ENCODE data around the gene LRRFIP1.

Gene LRRFIP1

DNA sequence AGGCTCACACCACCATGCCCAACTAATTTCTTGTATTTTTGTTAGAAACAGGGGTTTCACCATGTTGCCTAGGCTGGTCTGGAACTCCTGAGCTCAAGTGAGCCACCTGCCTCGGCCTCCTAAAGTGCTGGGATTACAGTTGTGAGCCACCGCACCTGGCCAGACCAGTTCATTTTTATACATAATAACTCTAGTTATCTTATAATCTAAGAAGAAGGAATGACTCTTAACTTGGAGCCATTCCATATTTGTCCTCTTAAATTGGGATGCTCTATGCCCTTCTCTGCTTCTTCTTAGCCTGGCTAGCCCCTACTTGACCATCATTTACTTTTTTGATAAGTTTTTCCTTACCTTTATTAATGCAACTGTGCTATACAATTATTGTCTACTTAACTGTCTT, 174.1 kb downstream of the LRRFIP1 start:
- H3K9ac ChIP-seq (ENCODE audit: low read length): no peak overlapping the region
- H3K27me3 ChIP-seq (ENCODE audit: control insufficient read depth, insufficient read depth, low read length): no peaks in the 10 kb centered on the region
- no peaks in the 10 kb centered on the region for H3K36me3 ChIP-seq (ENCODE audit: control insufficient read depth, low read depth, low read length)
- no peak overlapping the region for H3K27ac ChIP-seq (ENCODE audit: low read length)
- H3K4me3 ChIP-seq (ENCODE audit: low read length): no peak overlapping the region
- H3K9me3 ChIP-seq (ENCODE audit: control insufficient read depth, low read depth, low read length): no peaks in the 10 kb centered on the region
- H3K4me1 ChIP-seq (ENCODE audit: control insufficient read depth, low read depth, low read length): no peaks in the 10 kb centered on the region

DNA sequence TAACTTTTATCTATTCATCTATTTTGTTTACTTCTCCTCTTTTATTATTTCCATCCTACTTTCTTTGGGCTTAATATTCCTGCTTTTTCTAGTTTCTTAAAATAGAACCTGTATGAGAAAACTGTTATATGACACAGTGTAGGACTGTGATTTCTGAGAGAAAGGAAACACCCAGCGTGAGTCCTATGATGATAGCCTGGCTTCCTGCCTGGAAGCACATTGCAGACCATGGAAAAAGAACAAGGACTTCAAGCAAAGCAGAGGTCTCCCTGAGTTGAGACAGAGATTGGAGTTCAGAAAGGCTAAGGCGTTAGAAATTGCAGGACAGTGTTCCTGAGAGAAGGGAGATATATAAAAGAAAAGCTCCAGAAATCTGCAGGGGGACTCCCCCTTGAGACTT, 178.9 kb downstream of the LRRFIP1 start:
- no peak overlapping the region for H3K27ac ChIP-seq (ENCODE audit: low read length)
- H3K9me3 ChIP-seq (ENCODE audit: control insufficient read depth, low read depth, low read length): no peaks in the 10 kb centered on the region
- no peak overlapping the region for H3K4me3 ChIP-seq (ENCODE audit: low read length)
- H3K36me3 ChIP-seq (ENCODE audit: control insufficient read depth, low read depth, low read length): no peaks in the 10 kb centered on the region
- H3K9ac ChIP-seq (ENCODE audit: low read length): no peak overlapping the region
- no peaks in the 10 kb centered on the region for H3K27me3 ChIP-seq (ENCODE audit: control insufficient read depth, insufficient read depth, low read length)
- H3K4me1 ChIP-seq (ENCODE audit: control insufficient read depth, low read depth, low read length): no peaks in the 10 kb centered on the region

DNA sequence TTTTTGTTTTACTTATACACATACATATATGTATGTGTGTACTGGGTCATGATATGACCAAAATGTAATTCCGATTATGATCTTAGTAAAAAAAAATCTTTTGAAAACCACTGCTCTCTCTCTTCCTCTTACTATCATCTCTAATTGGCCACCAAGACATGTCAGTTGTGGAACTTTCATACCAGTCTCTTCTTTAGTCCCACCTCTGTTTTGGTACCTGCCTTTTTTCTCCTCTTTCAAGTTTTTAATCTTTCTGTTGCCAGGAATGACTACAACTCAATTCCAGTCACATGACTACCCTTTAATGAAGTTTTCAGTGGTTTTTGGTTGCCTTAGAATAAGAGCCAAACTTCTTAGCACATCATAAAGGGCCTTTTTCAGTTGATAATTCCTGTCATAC, 188.2 kb downstream of the LRRFIP1 start:
- Histone ChIP-seq H3K9me3 (ENCODE audit: control insufficient read depth, low read depth, low read length) (no peaks in the 10 kb centered on the region), H3K27me3 (ENCODE audit: control insufficient read depth, insufficient read depth, low read length) (no peaks in the 10 kb centered on the region), H3K9ac (ENCODE audit: low read length) (no peak overlapping the region), H3K36me3 (ENCODE audit: control insufficient read depth, low read depth, low read length) (no peaks in the 10 kb centered on the region), H3K4me3 (ENCODE audit: low read length) (no peak overlapping the region), H3K4me1 (ENCODE audit: control insufficient read depth, low read depth, low read length) (no peaks in the 10 kb centered on the region), H3K27ac (ENCODE audit: low read length) (no peak overlapping the region)

DNA sequence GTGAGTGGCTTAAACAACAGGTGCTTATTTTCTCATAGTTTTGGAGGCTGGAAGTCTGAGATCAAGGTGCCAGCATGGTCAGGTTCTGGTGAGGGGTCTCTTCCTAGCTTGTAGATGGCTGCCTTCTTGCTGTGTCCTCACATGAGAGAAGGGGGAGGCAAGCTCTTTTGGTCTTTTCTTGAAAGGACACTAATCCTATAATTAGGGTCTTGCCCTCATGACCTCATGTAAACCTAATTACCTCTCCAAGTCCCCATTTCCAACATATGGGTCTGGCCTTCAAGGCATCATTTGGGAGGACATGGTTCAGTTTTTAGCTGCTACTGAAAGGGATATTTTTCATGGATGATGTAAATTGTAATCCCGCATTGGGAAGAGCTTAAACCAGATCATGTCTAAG, 189.1 kb downstream of the LRRFIP1 start:
- no peak overlapping the region for H3K27ac ChIP-seq (ENCODE audit: low read length)
- no peak overlapping the region for H3K9ac ChIP-seq (ENCODE audit: low read length)
- no peaks in the 10 kb centered on the region for H3K4me1 ChIP-seq (ENCODE audit: control insufficient read depth, low read depth, low read length)
- H3K36me3 ChIP-seq (ENCODE audit: control insufficient read depth, low read depth, low read length): no peaks in the 10 kb centered on the region
- no peak overlapping the region for H3K4me3 ChIP-seq (ENCODE audit: low read length)
- H3K27me3 ChIP-seq (ENCODE audit: control insufficient read depth, insufficient read depth, low read length): no peaks in the 10 kb centered on the region
- no peaks in the 10 kb centered on the region for H3K9me3 ChIP-seq (ENCODE audit: control insufficient read depth, low read depth, low read length)

DNA sequence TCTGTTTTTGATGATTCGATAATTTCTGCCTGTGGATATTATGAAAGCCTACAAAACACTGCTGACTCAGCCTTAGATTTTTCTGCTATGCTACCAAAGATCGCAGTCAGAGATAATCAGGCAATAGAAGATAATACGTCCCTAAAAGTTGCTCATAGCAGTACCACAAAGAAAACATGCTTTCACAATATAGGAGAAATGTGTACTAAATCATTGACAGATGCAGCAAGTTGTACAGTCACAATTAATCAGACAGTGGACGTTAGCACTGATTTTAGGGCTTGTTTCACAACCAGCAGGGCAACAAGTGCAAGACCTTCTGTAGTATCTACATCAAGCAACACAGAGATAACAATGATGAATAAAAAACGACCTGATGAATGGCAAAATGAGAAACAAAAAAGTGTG, 190.7 kb downstream of the LRRFIP1 start:
- Histone ChIP-seq H3K9me3 (ENCODE audit: control insufficient read depth, low read depth, low read length) (no peaks in the 10 kb centered on the region), H3K4me1 (ENCODE audit: control insufficient read depth, low read depth, low read length) (no peaks in the 10 kb centered on the region), H3K27me3 (ENCODE audit: control insufficient read depth, insufficient read depth, low read length) (no peaks in the 10 kb centered on the region), H3K36me3 (ENCODE audit: control insufficient read depth, low read depth, low read length) (no peaks in the 10 kb centered on the region), H3K4me3 (ENCODE audit: low read length) (no peak overlapping the region), H3K27ac (ENCODE audit: low read length) (no peak overlapping the region), H3K9ac (ENCODE audit: low read length) (no peak overlapping the region)

DNA sequence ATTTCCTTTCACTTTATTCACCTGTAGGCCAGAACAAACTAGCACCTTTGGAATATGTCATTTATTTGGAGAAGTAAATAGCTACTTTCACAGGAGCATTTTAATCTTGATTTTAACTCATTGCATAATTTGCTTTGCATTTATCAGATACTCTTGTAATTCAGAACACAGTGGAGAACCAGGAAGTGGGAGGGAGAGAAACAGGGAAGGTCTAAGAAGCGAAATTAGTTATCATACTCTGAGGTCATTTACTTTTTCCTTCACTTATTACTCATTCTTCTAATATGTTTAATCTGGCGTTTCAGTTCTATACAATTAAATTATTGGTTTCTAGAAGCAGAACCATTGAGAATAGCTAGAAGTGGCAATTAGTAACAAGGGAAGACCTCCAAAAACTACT, 191.8 kb downstream of the LRRFIP1 start:
- Histone ChIP-seq H3K36me3 (ENCODE audit: control insufficient read depth, low read depth, low read length) (no peaks in the 10 kb centered on the region), H3K27me3 (ENCODE audit: control insufficient read depth, insufficient read depth, low read length) (no peaks in the 10 kb centered on the region), H3K27ac (ENCODE audit: low read length) (no peak overlapping the region), H3K9ac (ENCODE audit: low read length) (no peak overlapping the region), H3K4me1 (ENCODE audit: control insufficient read depth, low read depth, low read length) (no peaks in the 10 kb centered on the region), H3K4me3 (ENCODE audit: low read length) (no peak overlapping the region), H3K9me3 (ENCODE audit: control insufficient read depth, low read depth, low read length) (no peaks in the 10 kb centered on the region)

DNA sequence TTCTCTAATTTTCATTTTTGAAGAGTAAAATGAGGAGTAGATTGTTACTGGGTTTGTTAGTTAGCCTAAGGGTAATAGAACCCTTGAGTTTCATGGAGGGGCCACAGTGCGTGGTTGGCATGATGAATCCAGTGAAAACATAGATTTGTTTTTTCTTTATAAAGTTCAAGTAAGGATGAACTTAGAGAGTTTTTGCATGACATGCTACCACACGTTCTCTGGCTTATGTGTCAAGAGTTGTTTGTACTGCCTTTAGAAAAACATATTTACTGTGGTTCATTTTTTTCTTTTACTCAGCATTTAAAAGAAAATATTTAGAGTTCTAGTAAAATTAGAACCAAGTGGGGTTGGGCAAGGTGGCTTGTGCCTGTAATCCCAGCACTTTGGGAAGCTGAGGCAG, 193.0 kb downstream of the LRRFIP1 start:
- H3K4me1 ChIP-seq (ENCODE audit: control insufficient read depth, low read depth, low read length): no peaks in the 10 kb centered on the region

DNA sequence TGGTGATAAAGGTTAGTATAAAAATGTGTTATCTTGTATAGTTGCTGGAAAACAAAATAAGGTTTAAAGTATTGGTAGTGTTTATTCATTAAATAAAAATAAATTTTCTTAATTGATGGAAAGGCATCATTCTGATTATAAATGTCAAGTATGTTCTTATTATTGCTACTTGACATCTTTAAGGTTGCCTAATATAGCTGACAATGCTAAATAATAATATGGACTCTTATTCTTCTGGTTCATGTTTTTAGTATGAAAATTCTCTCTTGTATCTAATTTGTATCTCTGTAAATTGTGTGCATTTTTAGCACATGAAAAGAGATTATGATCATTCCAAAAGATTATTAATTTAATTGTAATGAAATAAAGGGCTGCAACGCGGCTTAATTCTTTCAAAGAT, 196.2 kb downstream of the LRRFIP1 start:
- H3K36me3 ChIP-seq (ENCODE audit: control insufficient read depth, low read depth, low read length): no peaks in the 10 kb centered on the region
- H3K9me3 ChIP-seq (ENCODE audit: control insufficient read depth, low read depth, low read length): no peaks in the 10 kb centered on the region
- no peak overlapping the region for H3K27ac ChIP-seq (ENCODE audit: low read length)
- no peaks in the 10 kb centered on the region for H3K4me1 ChIP-seq (ENCODE audit: control insufficient read depth, low read depth, low read length)
- H3K4me3 ChIP-seq (ENCODE audit: low read length): no peak overlapping the region
- H3K9ac ChIP-seq (ENCODE audit: low read length): no peak overlapping the region
- no peaks in the 10 kb centered on the region for H3K27me3 ChIP-seq (ENCODE audit: control insufficient read depth, insufficient read depth, low read length)

More for the DNA sequence above, 193.0 kb downstream of the LRRFIP1 start:
- H3K4me3 ChIP-seq (ENCODE audit: low read length): no peak overlapping the region
- H3K9me3 ChIP-seq (ENCODE audit: control insufficient read depth, low read depth, low read length): no peaks in the 10 kb centered on the region
- H3K36me3 ChIP-seq (ENCODE audit: control insufficient read depth, low read depth, low read length): no peaks in the 10 kb centered on the region
- H3K27ac ChIP-seq (ENCODE audit: low read length): no peak overlapping the region
- no peaks in the 10 kb centered on the region for H3K27me3 ChIP-seq (ENCODE audit: control insufficient read depth, insufficient read depth, low read length)
- no peak overlapping the region for H3K9ac ChIP-seq (ENCODE audit: low read length)

DNA sequence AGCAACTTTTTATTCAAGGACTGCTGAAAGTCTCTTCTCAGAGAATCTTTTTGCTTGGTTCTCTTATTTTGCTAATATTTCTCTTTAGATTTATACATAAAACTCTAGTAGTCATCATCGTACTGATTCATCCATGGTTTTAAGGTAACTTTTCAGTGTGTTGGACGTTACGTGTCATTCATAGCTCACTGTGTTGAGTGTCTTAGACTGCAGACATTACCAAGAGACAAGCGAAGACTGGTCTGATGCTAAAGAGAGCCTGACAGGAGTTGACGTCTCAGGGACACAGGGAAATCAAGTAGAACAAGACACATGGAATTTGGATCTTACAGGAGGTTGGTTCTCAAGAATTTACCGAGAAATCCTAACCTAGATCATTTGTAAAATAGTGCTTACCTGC, 196.7 kb downstream of the LRRFIP1 start:
- Histone ChIP-seq H3K9me3 (ENCODE audit: control insufficient read depth, low read depth, low read length) (no peaks in the 10 kb centered on the region), H3K36me3 (ENCODE audit: control insufficient read depth, low read depth, low read length) (no peaks in the 10 kb centered on the region), H3K9ac (ENCODE audit: low read length) (no peak overlapping the region), H3K27ac (ENCODE audit: low read length) (no peak overlapping the region), H3K4me3 (ENCODE audit: low read length) (no peak overlapping the region), H3K27me3 (ENCODE audit: control insufficient read depth, insufficient read depth, low read length) (no peaks in the 10 kb centered on the region), H3K4me1 (ENCODE audit: control insufficient read depth, low read depth, low read length) (no peaks in the 10 kb centered on the region)

DNA sequence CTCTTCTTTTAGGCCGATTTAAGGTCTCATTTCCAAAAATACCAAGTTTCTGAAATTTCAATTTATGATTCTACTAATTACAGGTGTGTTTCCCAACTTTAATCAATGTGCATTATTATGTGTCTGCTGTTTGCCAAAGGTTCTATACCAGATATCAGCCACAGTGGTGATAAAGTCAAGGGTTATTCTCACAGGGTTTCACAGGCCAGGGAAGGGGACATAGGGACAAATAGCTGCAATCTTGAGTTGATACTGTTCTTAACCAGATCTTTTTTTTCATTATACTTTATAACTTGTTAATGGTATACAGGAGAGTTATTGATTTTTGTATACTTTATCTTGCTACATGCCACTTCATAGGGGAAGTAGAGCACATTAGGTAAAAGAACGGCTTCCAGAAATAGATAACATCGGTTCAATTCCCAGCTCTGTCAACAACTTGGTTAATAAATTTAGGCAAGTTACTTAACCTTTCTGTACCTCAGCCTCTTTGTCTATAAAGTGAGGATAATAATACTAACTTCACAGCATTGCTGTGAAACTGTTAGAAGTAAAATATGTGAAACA, 200.1 kb downstream of the LRRFIP1 start:
- no peak overlapping the region for H3K9ac ChIP-seq (ENCODE audit: low read length)
- no peak overlapping the region for H3K27ac ChIP-seq (ENCODE audit: low read length)
- H3K27me3 ChIP-seq (ENCODE audit: control insufficient read depth, insufficient read depth, low read length): no peaks in the 10 kb centered on the region
- H3K4me3 ChIP-seq (ENCODE audit: low read length): no peak overlapping the region
- no peaks in the 10 kb centered on the region for H3K36me3 ChIP-seq (ENCODE audit: control insufficient read depth, low read depth, low read length)
- H3K4me1 ChIP-seq (ENCODE audit: control insufficient read depth, low read depth, low read length): no peaks in the 10 kb centered on the region
- H3K9me3 ChIP-seq (ENCODE audit: control insufficient read depth, low read depth, low read length): no peaks in the 10 kb centered on the region

Measured in iPS-18a (cell line).